HEK293T (cell line): ENCODE data around the gene PERP.
A peak's percentile ranks its signal among the peaks of the same experiment; 100 is the strongest.

ENCODE experiments used
- CTCF ChIA-PET: fragments of 350-600 bp; formaldehyde crosslinking; extraction: SDS; loops from one replicate; lab custom pipeline; 2021; ENCODE audit warnings: antibody characterized with exemption, inconsistent platforms; lab: Yijun Ruan, JAX
- POLR2A ChIA-PET: fragments of 350-600 bp; formaldehyde crosslinking; extraction: SDS; loops from one replicate; lab custom pipeline; 2020; ENCODE audit warnings: antibody characterized with exemption, inconsistent platforms; lab: Yijun Ruan, JAX
- DNase-seq: peaks from one replicate; pipeline ENCODE4 v3.0.0; 2012; ENCODE audit warnings: mixed read lengths; ENCODE audit errors: extremely low spot score
- ARNT ChIP-seq: fragments of 450-650 bp; IDR thresholded peaks from 2 replicates; pipeline ENCODE4 v1.6.1; 2017; ENCODE audit warnings: mild to moderate bottlenecking
- BHLHE40 ChIP-seq: fragments of 450-650 bp; IDR thresholded peaks from 2 replicates; pipeline ENCODE4 v1.6.1; 2016; ENCODE audit warnings: mild to moderate bottlenecking, moderate library complexity, borderline replicate concordance
- CTBP1 ChIP-seq: fragments of 450-650 bp; IDR thresholded peaks from 2 replicates; pipeline ENCODE4 v1.6.1; 2016; ENCODE audit warnings: borderline replicate concordance
- ELF4 ChIP-seq: fragments of 450-650 bp; IDR thresholded peaks from 2 replicates; pipeline ENCODE4 v1.6.1; 2017; ENCODE audit warnings: antibody characterized with exemption
- FOXA1 ChIP-seq: fragments of 450-650 bp; IDR thresholded peaks from 2 replicates; pipeline ENCODE4 v1.6.1; 2016; ENCODE audit warnings: mild to moderate bottlenecking
- FOXK2 ChIP-seq: fragments of 450-650 bp; IDR thresholded peaks from 2 replicates; pipeline ENCODE4 v1.6.1; 2016; ENCODE audit warnings: mild to moderate bottlenecking
- FOXM1 ChIP-seq: fragments of 450-650 bp; IDR thresholded peaks from 2 replicates; pipeline ENCODE4 v1.6.1; 2017; ENCODE audit warnings: mild to moderate bottlenecking, borderline replicate concordance
- HDGF ChIP-seq: fragments of 450-650 bp; IDR thresholded peaks from 2 replicates; pipeline ENCODE4 v1.6.1; 2017; ENCODE audit warnings: antibody characterized with exemption, borderline replicate concordance
- L3MBTL2 ChIP-seq: fragments of 450-650 bp; conservative IDR thresholded peaks from 2 replicates; pipeline ENCODE4 v1.6.1; 2016; ENCODE audit warnings: mild to moderate bottlenecking
- LEF1 ChIP-seq: fragments of 450-650 bp; IDR thresholded peaks from 2 replicates; pipeline ENCODE4 v1.6.1; 2017; ENCODE audit warnings: mild to moderate bottlenecking, borderline replicate concordance
- NFRKB ChIP-seq: fragments of 450-650 bp; IDR thresholded peaks from 2 replicates; pipeline ENCODE4 v1.6.1; 2016; ENCODE audit warnings: mild to moderate bottlenecking, moderate library complexity
- PKNOX1 ChIP-seq: fragments of 450-650 bp; IDR thresholded peaks from 2 replicates; pipeline ENCODE4 v1.6.1; 2016
- SP1 ChIP-seq: fragments of 450-650 bp; IDR thresholded peaks from 2 replicates; pipeline ENCODE4 v1.6.1; 2017
- SUZ12 ChIP-seq: fragments of 450-650 bp; IDR thresholded peaks from 2 replicates; pipeline ENCODE4 v1.6.1; 2016; ENCODE audit warnings: mild to moderate bottlenecking
- TARDBP ChIP-seq: fragments of 450-650 bp; IDR thresholded peaks from 2 replicates; pipeline ENCODE4 v1.6.1; 2016
- ZNF384 ChIP-seq: fragments of 450-650 bp; IDR thresholded peaks from 2 replicates; pipeline ENCODE4 v1.6.1; 2016

PERP gene

DNA sequence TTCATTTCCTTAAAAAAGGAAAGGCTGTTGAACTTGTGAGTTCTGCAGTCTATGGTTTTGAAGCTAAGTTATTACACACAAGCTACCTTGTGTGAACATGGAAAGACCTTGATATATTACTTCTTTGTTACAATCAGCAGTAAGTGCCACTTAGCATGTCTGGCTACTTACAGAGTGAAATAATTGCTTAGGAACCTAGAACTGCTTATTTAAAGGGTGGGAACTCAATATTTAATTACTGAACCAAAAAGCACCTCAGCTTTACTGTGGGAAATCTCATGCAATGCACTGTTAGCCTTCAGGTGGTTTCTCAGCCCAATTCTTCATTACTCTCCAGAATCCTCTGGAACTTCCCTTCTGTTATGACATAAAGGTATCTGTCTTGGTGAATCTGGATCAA is 17.9 kb downstream of the PERP start:
- ChIA-PET POLR2A (interaction anchor here (2.2 kb wide), 1 partner anchor 16 kb away, joined by 11 read pairs; no protein-coding TSS in a partner anchor), CTCF (no interaction called here)
- no peak for TF ChIP-seq BHLHE40
- TF ChIP-seq FOXA1: no peak
- TF ChIP-seq TARDBP: no peak
- no peak for TF ChIP-seq LEF1
- TF ChIP-seq HDGF: no peak
- no peak for TF ChIP-seq ARNT
- no peak for TF ChIP-seq SP1
- no peak for TF ChIP-seq L3MBTL2
- no peak for TF ChIP-seq FOXM1
- no peak for TF ChIP-seq FOXK2
- no peak for TF ChIP-seq NFRKB
- no peak for TF ChIP-seq SUZ12
- no peak for TF ChIP-seq PKNOX1
- TF ChIP-seq ELF4: no peak
- TF ChIP-seq ZNF384: no peak
- no peak for TF ChIP-seq CTBP1
- no peak for DNase-seq

- TF ChIP-seq CTBP1 (peak; percentile 85; the same call in 1 of the 2 replicates), ARNT (0 out of 2 replicates have a peak, but pooled peaks have one; percentile 29), SUZ12 (no peak)
- ChIA-PET POLR2A (interaction anchor here (2.2 kb wide), 1 partner anchor 17 kb away, joined by 11 read pairs; no protein-coding TSS in a partner anchor), CTCF (no interaction called here)
- no peak for DNase-seq
Measured at GRCh38 chr6:138088326-138088762, 18.9 kb downstream of the PERP start.

DNA sequence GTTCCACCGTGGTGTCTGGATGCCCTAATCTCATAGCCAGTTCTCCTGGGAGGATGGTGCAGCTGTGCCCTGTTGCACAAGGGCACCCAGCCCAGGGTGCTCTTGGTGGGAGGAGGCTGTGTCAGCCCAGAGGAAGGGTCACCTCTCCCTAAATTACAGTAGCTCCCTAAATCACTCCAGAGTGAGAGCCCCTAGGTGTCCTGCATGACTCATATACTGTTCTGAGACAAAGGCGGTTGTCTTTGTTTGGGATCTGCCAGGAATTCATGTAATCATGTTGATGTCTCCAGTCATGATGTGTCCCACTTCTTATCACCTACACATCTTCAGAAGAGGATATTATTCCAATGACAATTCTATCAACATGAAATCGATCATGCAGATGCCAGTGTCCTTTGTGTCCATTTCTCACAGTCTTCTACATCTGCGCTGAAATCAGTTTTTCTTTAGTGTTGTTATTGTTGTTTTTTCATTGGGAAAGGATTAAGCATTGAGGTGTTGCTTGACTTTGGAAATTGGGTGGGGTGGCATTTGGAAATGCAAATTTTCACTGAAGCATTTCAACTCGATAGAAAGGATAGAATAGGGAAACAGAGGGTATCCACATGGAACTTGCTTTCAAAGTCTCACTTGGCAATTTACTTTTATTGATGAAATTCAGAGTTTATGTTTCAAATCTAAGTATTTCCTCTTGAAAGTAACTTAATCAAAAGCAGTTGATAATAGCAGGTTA is 19.5 kb downstream of the PERP start:
- TF ChIP-seq SP1: no peak
- TF ChIP-seq BHLHE40: no peak
- no peak for TF ChIP-seq CTBP1
- TF ChIP-seq FOXA1: no peak
- no peak for TF ChIP-seq ARNT
- no peak for TF ChIP-seq TARDBP
- TF ChIP-seq SUZ12: no peak
- no peak for TF ChIP-seq ELF4
- TF ChIP-seq NFRKB: no peak
- no peak for TF ChIP-seq LEF1
- TF ChIP-seq ZNF384: no peak
- TF ChIP-seq FOXM1: no peak
- TF ChIP-seq HDGF: no peak
- no peak for TF ChIP-seq L3MBTL2
- ChIA-PET POLR2A (interaction anchor here (0.9 to 1.2 kb wide), 2 partner anchors 18 to 80 kb away, joined by 3 to 8 read pairs; no protein-coding TSS in a partner anchor), CTCF (interaction anchor here (0.8 kb wide), 1 partner anchor 83 kb away, joined by 3 read pairs; no protein-coding TSS in a partner anchor)
- DNase-seq: no peak

DNA sequence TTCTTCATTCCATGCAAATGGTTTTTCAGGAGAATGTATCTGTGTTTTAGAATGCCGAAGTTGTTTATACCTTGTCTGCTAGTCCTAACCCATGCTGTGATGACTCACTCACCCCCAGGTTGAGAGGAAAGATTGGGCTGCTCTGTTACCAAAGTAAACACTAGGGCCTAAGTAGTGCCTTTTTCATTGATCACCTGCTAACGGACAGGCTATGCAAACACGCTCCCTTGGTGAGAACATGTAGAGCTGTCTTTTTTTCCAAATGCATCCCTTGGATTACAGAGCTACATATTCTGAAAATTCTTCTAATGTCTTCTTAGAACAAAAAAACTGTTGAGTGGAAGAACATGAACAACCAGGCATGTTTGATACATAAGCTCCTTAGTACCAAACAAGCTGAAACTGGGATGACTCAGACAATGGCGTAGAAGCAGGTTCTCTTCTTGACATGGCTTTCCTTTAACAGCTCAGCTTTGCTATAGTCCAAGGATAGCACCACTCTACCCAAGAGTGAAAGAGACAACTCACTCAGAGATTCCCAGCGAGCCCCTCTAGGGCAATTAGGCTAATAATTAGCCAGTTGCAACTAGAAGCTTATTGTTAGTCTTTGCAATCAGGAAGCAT is 20.5 kb downstream of the PERP start:
- CTCF ChIA-PET: interaction anchor here (0.8 to 1.1 kb wide), 3 partner anchors 14 to 82 kb away, joined by 3 to 4 read pairs (median 3); no protein-coding TSS in a partner anchor
- DNase-seq: peak; percentile 57
- POLR2A ChIA-PET: interaction anchor here (0.9 to 1.2 kb wide), 2 partner anchors 19 to 79 kb away, joined by 3 to 8 read pairs; no protein-coding TSS in a partner anchor
- no peak for TF ChIP-seq ELF4
- TF ChIP-seq FOXM1: no peak
- no peak for TF ChIP-seq TARDBP
- TF ChIP-seq SP1: no peak
- no peak for TF ChIP-seq L3MBTL2
- TF ChIP-seq FOXA1: no peak
- no peak for TF ChIP-seq BHLHE40
- TF ChIP-seq LEF1: no peak
- peak; percentile 43; the same call in 1 of the 2 replicates for TF ChIP-seq ARNT
- TF ChIP-seq NFRKB: no peak
- TF ChIP-seq CTBP1: no peak; the same call in 1 of the 2 replicates
- peak; percentile 49; the same call in 1 of the 2 replicates for TF ChIP-seq FOXK2
- TF ChIP-seq HDGF: no peak
- peak; percentile 43 for TF ChIP-seq PKNOX1
- TF ChIP-seq SUZ12: no peak
- no peak for TF ChIP-seq ZNF384

DNA sequence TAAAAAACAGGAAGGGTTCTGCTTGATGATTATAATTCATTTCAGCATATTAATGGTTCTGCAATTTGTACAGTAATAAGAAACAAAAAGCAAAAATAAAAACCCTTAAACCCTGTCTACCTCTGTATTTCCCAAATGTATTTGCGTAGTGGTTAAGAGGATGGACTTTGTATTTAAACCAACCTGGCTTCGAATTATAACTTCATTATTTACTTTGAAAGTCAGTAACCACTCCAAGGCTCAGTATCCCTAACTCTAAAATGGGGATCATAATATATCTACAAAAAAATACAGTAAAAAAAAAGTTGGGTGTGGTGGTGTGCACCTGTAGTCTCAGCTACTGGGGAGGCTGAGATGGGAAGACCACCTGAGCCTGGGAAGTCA is 21.4 kb downstream of the PERP start:
- DNase-seq: no peak
- TF ChIP-seq L3MBTL2 (no peak), TARDBP (no peak), PKNOX1 (no peak), NFRKB (no peak), SUZ12 (no peak), FOXA1 (no peak), LEF1 (no peak), ELF4 (no peak), SP1 (no peak), CTBP1 (no peak), HDGF (no peak), BHLHE40 (no peak)
- ChIA-PET POLR2A (no interaction called here), CTCF (no interaction called here)
